IMR-90 (cell line): ENCODE data around the gene MYPN. TPM values are rescaled to one million over a fixed set of nuclear protein-coding genes. Genes with fewer than 3 reads are reported as not detected.
A peak's percentile ranks its signal among the peaks of the same experiment; 100 is the strongest.

Source experiments
- ATAC-seq: fragments of 200-7000 bp; cut with Tn5 transposase; 2 replicates; pipeline ENCODE4 v1.9.1; 2020; ENCODE audit warnings: low read depth, mild to moderate bottlenecking, moderate library complexity
- BruUV-seq: library from RNA; stranded (reverse); fragments of 400-500 nt; replicated peaks from 2 replicates; lab custom pipeline; 2021; lab: Mats Ljungman, UMichigan
- CTCF ChIA-PET: fragments of 300-600 bp; formaldehyde crosslinking; extraction: SDS; loops from one replicate; lab custom pipeline; 2021; ENCODE audit warnings: antibody characterized with exemption; lab: Yijun Ruan, JAX
- POLR2A ChIA-PET: fragments of 300-600 bp; sonication (Branson Sonifier 250); formaldehyde crosslinking; loops from one replicate; lab custom pipeline; 2022; ENCODE audit warnings: antibody characterized with exemption; ENCODE audit not compliant: unreplicated experiment; lab: Charles Lee
- DNase-seq: peaks from one replicate; pipeline ENCODE4 v3.0.0; 2013
- H2AFZ ChIP-seq: replicated peaks from 2 replicates; pipeline ENCODE3; 2013; ENCODE audit warnings: low read length, mild to moderate bottlenecking; ENCODE audit not compliant: poor library complexity
- H2AK5ac ChIP-seq: 2 replicates; pipeline ENCODE4 v1.6.1; 2013; ENCODE audit warnings: low read depth, low read length, inconsistent platforms
- H2AK9ac ChIP-seq: replicated peaks from 2 replicates; pipeline ENCODE3; 2013; ENCODE audit warnings: mild to moderate bottlenecking, low read depth, low read length, moderate library complexity; ENCODE audit not compliant: poor library complexity
- H2BK120ac ChIP-seq: 2 replicates; pipeline ENCODE4 v1.6.1; 2013; ENCODE audit warnings: low read depth, low read length, inconsistent platforms
- H2BK15ac ChIP-seq: 3 replicates; pipeline ENCODE4 v1.6.1; 2013; ENCODE audit warnings: low read depth, low read length, inconsistent platforms
- H2BK20ac ChIP-seq: 2 replicates; pipeline ENCODE4 v1.6.1; 2013; ENCODE audit warnings: low read depth, mild to moderate bottlenecking, inconsistent platforms, low read length, moderate library complexity
- H2BK5ac ChIP-seq: 2 replicates; pipeline ENCODE4 v1.6.1; 2013; ENCODE audit warnings: mild to moderate bottlenecking, low read depth, low read length, inconsistent platforms; ENCODE audit not compliant: poor library complexity, severe bottlenecking
- H3K14ac ChIP-seq: replicated peaks from 2 replicates; pipeline ENCODE4 v1.6.1; 2013; ENCODE audit warnings: low read depth, low read length, inconsistent platforms
- H3K18ac ChIP-seq: 2 replicates; pipeline ENCODE4 v1.6.1; 2013; ENCODE audit warnings: low read depth, low read length, control low read depth
- H3K23ac ChIP-seq: 2 replicates; pipeline ENCODE4 v1.6.1; 2013; ENCODE audit warnings: low read depth, low read length, inconsistent platforms
- H3K27ac ChIP-seq: 2 replicates; pipeline ENCODE4 v1.5.1; 2013; ENCODE audit warnings: mild to moderate bottlenecking, control low read depth, low read length; ENCODE audit not compliant: insufficient read depth
- H3K27me3 ChIP-seq: 2 replicates; pipeline ENCODE4 v1.6.1; 2013; ENCODE audit warnings: low read length; ENCODE audit not compliant: control insufficient read depth, insufficient read depth
- H3K36me3 ChIP-seq: 2 replicates; pipeline ENCODE4 v1.6.1; 2013; ENCODE audit warnings: low read length, mixed read lengths; ENCODE audit not compliant: control insufficient read depth, insufficient read depth
- H3K4ac ChIP-seq: 2 replicates; pipeline ENCODE4 v1.6.1; 2013; ENCODE audit warnings: low read depth, low read length, inconsistent platforms
- H3K4me1 ChIP-seq: 2 replicates; pipeline ENCODE4 v1.6.1; 2013; ENCODE audit warnings: low read length, mixed read lengths; ENCODE audit not compliant: control insufficient read depth, insufficient read depth
- H3K4me2 ChIP-seq: 2 replicates; pipeline ENCODE4 v1.6.1; 2013; ENCODE audit warnings: low read depth, mild to moderate bottlenecking, control low read depth, low read length, moderate library complexity
- H3K4me3 ChIP-seq: 2 replicates; pipeline ENCODE4 v1.5.1; 2013; ENCODE audit warnings: low read depth, mild to moderate bottlenecking, control low read depth, low read length, moderate library complexity; ENCODE audit not compliant: insufficient read depth
- H3K56ac ChIP-seq: 2 replicates; pipeline ENCODE4 v1.6.1; 2013; ENCODE audit warnings: low read length, inconsistent platforms; ENCODE audit not compliant: insufficient read depth; ENCODE audit errors: extremely low read depth
- H3K79me1 ChIP-seq, 2 experiments: 2 replicates each; pipeline ENCODE4 v1.6.1; 2013; ENCODE audit warnings: low read length in 2 of 2, inconsistent platforms in 1 of 2, low read depth in 1 of 2
- H3K9ac ChIP-seq: 2 replicates; pipeline ENCODE4 v1.6.1; 2013; ENCODE audit warnings: low read depth, low read length, control low read depth
- H3K9me1 ChIP-seq: 2 replicates; pipeline ENCODE4 v1.6.1; 2013; ENCODE audit warnings: low read length, inconsistent platforms; ENCODE audit not compliant: insufficient read depth
- H3K9me3 ChIP-seq: 2 replicates; pipeline ENCODE4 v1.6.1; 2013; ENCODE audit warnings: low read length; ENCODE audit not compliant: control insufficient read depth, insufficient read depth
- H4K20me1 ChIP-seq: 2 replicates; pipeline ENCODE4 v1.6.1; 2013; ENCODE audit warnings: low read length, inconsistent platforms; ENCODE audit not compliant: insufficient read depth
- H4K5ac ChIP-seq: 2 replicates; pipeline ENCODE4 v1.6.1; 2013; ENCODE audit warnings: mild to moderate bottlenecking, low read depth, low read length, control low read depth
- H4K8ac ChIP-seq, 2 experiments: 2 replicates each; pipeline ENCODE4 v1.6.1; 2013; ENCODE audit warnings: low read depth in 2 of 2, low read length in 2 of 2, control low read depth in 1 of 2, inconsistent platforms in 1 of 2
- H4K91ac ChIP-seq: 2 replicates; pipeline ENCODE4 v1.6.1; 2013; ENCODE audit warnings: low read depth, low read length, inconsistent platforms; ENCODE audit not compliant: insufficient read depth
- BHLHE40 ChIP-seq: fragments of 150-350 bp; IDR thresholded peaks from 2 replicates; pipeline ENCODE4 v1.6.1; 2016; ENCODE audit warnings: mild to moderate bottlenecking, low read depth, low read length
- CEBPB ChIP-seq: IDR thresholded peaks from 2 replicates; pipeline ENCODE4 v1.6.1; 2012; ENCODE audit warnings: low read depth, low read length, improper control_type of control experiment
- CHD1 ChIP-seq: IDR thresholded peaks from 2 replicates; pipeline ENCODE4 v1.6.1; 2012; ENCODE audit warnings: low read depth, low read length, improper control_type of control experiment
- CTCF ChIP-seq: conservative IDR thresholded peaks from 2 replicates; pipeline ENCODE4 v1.5.1; 2012; ENCODE audit warnings: mild to moderate bottlenecking, low read depth, low read length, improper control_type of control experiment
- ELK1 ChIP-seq: fragments of 150-350 bp; IDR thresholded peaks from 2 replicates; pipeline ENCODE4 v1.6.1; 2016; ENCODE audit warnings: low read depth, mild to moderate bottlenecking, low read length, moderate library complexity, borderline replicate concordance
- MAFK ChIP-seq: IDR thresholded peaks from 2 replicates; pipeline ENCODE4 v1.6.1; 2012; ENCODE audit warnings: low read depth, low read length, improper control_type of control experiment
- MXI1 ChIP-seq: IDR thresholded peaks from 2 replicates; pipeline ENCODE4 v1.6.1; 2012; ENCODE audit warnings: low read depth, mild to moderate bottlenecking, low read length, moderate library complexity, borderline replicate concordance
- NFE2L2 ChIP-seq: fragments of 150-350 bp; IDR thresholded peaks from 2 replicates; pipeline ENCODE4 v1.6.1; 2016; ENCODE audit warnings: low read depth, mild to moderate bottlenecking, low read length
- POLR2A ChIP-seq: IDR thresholded peaks from 2 replicates; pipeline ENCODE4 v1.6.1; 2012; ENCODE audit warnings: mild to moderate bottlenecking, low read depth, low read length
- RAD21 ChIP-seq: IDR thresholded peaks from 2 replicates; pipeline ENCODE4 v1.6.1; 2012; ENCODE audit warnings: low read length, improper control_type of control experiment
- RCOR1 ChIP-seq: IDR thresholded peaks from 2 replicates; pipeline ENCODE4 v1.6.1; 2012; ENCODE audit warnings: mild to moderate bottlenecking, low read length, improper control_type of control experiment; ENCODE audit not compliant: insufficient replicate concordance
- RFX5 ChIP-seq: IDR thresholded peaks from 2 replicates; pipeline ENCODE4 v1.8.0; 2012; ENCODE audit warnings: low read depth, mild to moderate bottlenecking, low read length, moderate library complexity
- SMC3 ChIP-seq: fragments of 150-350 bp; IDR thresholded peaks from 2 replicates; pipeline ENCODE4 v1.6.1; 2016; ENCODE audit warnings: low read depth, mild to moderate bottlenecking, antibody characterized with exemption, low read length, moderate library complexity
- USF2 ChIP-seq: fragments of 150-350 bp; IDR thresholded peaks from 2 replicates; pipeline ENCODE4 v1.6.1; 2017; ENCODE audit warnings: mild to moderate bottlenecking, antibody characterized with exemption, low read length, low read depth
- WGBS, 2 experiments: methylation state at CpG; one replicate each; pipeline versions ENCODE4 v1.1.5 to v1.1.7; 2013; ENCODE audit warnings: missing lambda C conversion rate in 2 of 2; ENCODE audit not compliant: insufficient read length in 1 of 2; ENCODE audit errors: extremely low coverage in 2 of 2; 5-methylcytosine and 5-hydroxymethylcytosine counted together
- dilution Hi-C: fragments of 300-500 bp; cut with HindIII; formaldehyde crosslinking; loops from one replicate; pipeline ENCODE4 v1.14.3; 2018; ENCODE audit warnings: low sequenced_read_pairs; ENCODE audit not compliant: unreplicated experiment
- in situ Hi-C: fragments of 300-500 bp; cut with MboI; formaldehyde crosslinking; loops from 3 replicates; pipeline ENCODE4 v1.14.3; 2019; ENCODE audit warnings: low sequenced_read_pairs, inconsistent platforms, mixed read lengths
- intact Hi-C: fragments of 100-400 bp; cut with micrococcal nuclease; formaldehyde crosslinking; loops from 2 replicates; pipeline ENCODE4 v1.10.0; 2022
- polyA plus RNA-seq, 3 experiments: library from polyadenylated mRNA; depleted of rRNA; stranded (reverse); fragments of >200 nt; gene quantifications; 2 replicates each; pipeline ENCODE4 v1.2.3, GENCODE V29; 2012; ENCODE audit warnings: low replicate concordance in 1 of 3
- total RNA-seq: library from RNA; depleted of rRNA; stranded (reverse); fragments of >200 nt; gene quantifications from 2 replicates; pipeline ENCODE4 v1.2.3, GENCODE V29; 2012

The MYPN gene
- total and polyA plus RNA-seq, 2 of the 4 experiments (the other 2 are of a cell fraction), result 7.8 to 13.1 TPM

- in situ Hi-C loops, result no loop called here
- H4K20me1 ChIP-seq, result peaks cover 21% of the 10 kb centered on the region
- H3K14ac ChIP-seq, result peak overlapping the region; percentile 96
- H3K18ac ChIP-seq, result peak overlapping the region; percentile 87
- H3K4me1 ChIP-seq, result peaks cover 4% of the 10 kb centered on the region
- peak overlapping the region; percentile 77 for H2AK5ac ChIP-seq
- ATAC-seq (no peak), DNase-seq (peak; percentile 31)
- H3K9ac ChIP-seq, result peak overlapping the region; percentile 98
- no peaks in the 10 kb centered on the region for H3K27me3 ChIP-seq
- no peak overlapping the region for H2BK20ac ChIP-seq
- peak overlapping the region; percentile 92 for H2BK5ac ChIP-seq
- peak overlapping the region; percentile 95 for H2AK9ac ChIP-seq
- H2BK15ac ChIP-seq, result 0 out of 3 replicates have a peak overlapping the region, but pooled peaks have one; percentile 3
- H3K4me3 ChIP-seq, result peak overlapping the region; percentile 92
- peak overlapping the region; percentile 98 for H3K56ac ChIP-seq
- H3K9me3 ChIP-seq, result no peaks in the 10 kb centered on the region
- H3K27ac ChIP-seq, result peak overlapping the region; percentile 98
- peak overlapping the region; percentile 86 for H3K23ac ChIP-seq
- POLR2A ChIA-PET, result no interaction called here
- no peaks in the 10 kb centered on the region for H3K9me1 ChIP-seq
- H2AFZ ChIP-seq, result peak overlapping the region; percentile 94
- peak overlapping the region; percentile 95 for H4K91ac ChIP-seq
- H3K4me2 ChIP-seq, result peak overlapping the region; percentile 88
- dilution Hi-C loops, result no loop called here
- H2BK120ac ChIP-seq, result peak overlapping the region; percentile 58; the same call in 1 of the 2 replicates
- CTCF ChIA-PET, result no interaction called here
- TSS peak; percentile 52 for BruUV-seq
- WGBS, 2 experiments, result 5% methylated on average over 4 of the region's 27 CpGs; no CpG with 5 or more reads in 1 of the 2 experiments
- peaks cover 6% of the 10 kb centered on the region for H3K36me3 ChIP-seq
- H3K79me1 ChIP-seq, result peaks cover 4 to 10% of the 10 kb centered on the region in 2 experiments; a peak in 3 of 4 replicates
- peak overlapping the region; percentile 67 to 88 for H4K8ac ChIP-seq
- intact Hi-C loops, result loop anchor here (2.0 to 10.0 kb wide), 4 partner anchors 83 to 261 kb away; partner anchors contain the start of genes HNRNPH3, PBLD and SIRT1
- peak overlapping the region; percentile 71 for H3K4ac ChIP-seq
- peak overlapping the region; percentile 66; the same call in 1 of the 2 replicates for H4K5ac ChIP-seq
- no peak; the same call in 1 of the 2 replicates for TF ChIP-seq CHD1
- no peak for TF ChIP-seq CEBPB
- no peak for TF ChIP-seq CTCF
- TF ChIP-seq USF2, result no peak
- no peak for TF ChIP-seq SMC3
- no peak for TF ChIP-seq RAD21
- TF ChIP-seq ELK1, result no peak
- no peak for TF ChIP-seq NFE2L2
- no peak for TF ChIP-seq BHLHE40
- TF ChIP-seq MXI1, result no peak
- no peak; the same call in 1 of the 2 replicates for TF ChIP-seq POLR2A
- TF ChIP-seq RFX5, result no peak
- no peak for TF ChIP-seq MAFK
- no peak for TF ChIP-seq RCOR1
Observed at GRCh38 chr10:68074031-68074774, 35.1 kb upstream of the MYPN start.
